GM23338 (cell line): ENCODE data around the gene AIG1.

Experiments
- CREB1 ChIP-seq: fragments of 250-450 bp; sonication (Bioruptor Pico); IDR thresholded peaks from 2 replicates; pipeline ENCODE4 v1.5.0; 2020; ENCODE audit warnings: low read depth, mild to moderate bottlenecking, moderate library complexity
- EZH2 ChIP-seq: fragments of 200-600 bp; sonication (generic); IDR thresholded peaks from one replicate; pipeline ENCODE4 v1.8.0; 2017; ENCODE audit warnings: antibody characterized with exemption, mild to moderate bottlenecking, low read depth; ENCODE audit not compliant: unreplicated experiment
- EZH2phosphoT487 ChIP-seq: fragments of 200-600 bp; sonication (generic); IDR thresholded peaks from one replicate; pipeline ENCODE4 v1.8.1; 2018; ENCODE audit warnings: antibody characterized with exemption; ENCODE audit not compliant: unreplicated experiment
- JUNB ChIP-seq: IDR thresholded peaks from one replicate; pipeline ENCODE4 v1.6.1; 2016; ENCODE audit warnings: antibody characterized with exemption; ENCODE audit not compliant: unreplicated experiment
- NANOG ChIP-seq: IDR thresholded peaks from 2 replicates; pipeline ENCODE4 v1.6.1; 2016; ENCODE audit warnings: antibody characterized with exemption, borderline replicate concordance
- POLR2AphosphoS5 ChIP-seq: IDR thresholded peaks from 2 replicates; pipeline ENCODE4 v1.6.1; 2016; ENCODE audit warnings: antibody characterized with exemption, low read depth
- ZNF114 ChIP-seq: fragments of 250-450 bp; sonication (Bioruptor Pico); IDR thresholded peaks from 2 replicates; pipeline ENCODE4 v1.5.0; 2020; ENCODE audit warnings: mild to moderate bottlenecking, moderate library complexity
- TF ChIP-seq, protein P1 (sequence below), 2 experiments: fragments of 200-600 bp in 1 of 2; sonication (generic) in 1 of 2; conservative IDR thresholded peaks; 2 replicates each; pipeline versions ENCODE4 v1.5.1 to v1.6.1; 2016 to 2017; ENCODE audit warnings: antibody characterized with exemption in 2 of 2, low read depth in 2 of 2, mild to moderate bottlenecking in 2 of 2, moderate library complexity in 1 of 2
- TF ChIP-seq, protein P2 (sequence below): IDR thresholded peaks from one replicate; pipeline ENCODE4 v1.6.1; 2018; ENCODE audit warnings: antibody characterized with exemption; ENCODE audit not compliant: unreplicated experiment

DNA sequence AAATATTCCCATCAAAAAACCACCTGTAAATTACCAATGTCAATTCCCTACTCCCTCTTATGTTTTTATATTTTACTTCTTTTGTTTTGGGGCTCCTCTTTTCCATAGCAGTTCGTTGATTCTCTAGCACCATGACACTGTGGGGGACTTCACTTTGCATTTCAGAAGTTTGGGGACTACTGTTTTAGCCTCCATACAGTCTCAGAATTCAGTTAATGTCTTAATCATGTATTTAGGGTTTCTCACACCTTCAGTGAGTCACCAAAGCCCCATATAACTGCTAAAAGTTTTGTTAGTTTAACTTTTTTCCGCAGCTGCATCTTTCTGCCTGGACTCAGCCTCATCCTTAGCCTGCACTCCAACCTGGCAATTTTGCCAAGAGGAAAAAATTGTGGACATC, 20.7 kb upstream of the AIG1 start:
- TF ChIP-seq, protein P1, sequence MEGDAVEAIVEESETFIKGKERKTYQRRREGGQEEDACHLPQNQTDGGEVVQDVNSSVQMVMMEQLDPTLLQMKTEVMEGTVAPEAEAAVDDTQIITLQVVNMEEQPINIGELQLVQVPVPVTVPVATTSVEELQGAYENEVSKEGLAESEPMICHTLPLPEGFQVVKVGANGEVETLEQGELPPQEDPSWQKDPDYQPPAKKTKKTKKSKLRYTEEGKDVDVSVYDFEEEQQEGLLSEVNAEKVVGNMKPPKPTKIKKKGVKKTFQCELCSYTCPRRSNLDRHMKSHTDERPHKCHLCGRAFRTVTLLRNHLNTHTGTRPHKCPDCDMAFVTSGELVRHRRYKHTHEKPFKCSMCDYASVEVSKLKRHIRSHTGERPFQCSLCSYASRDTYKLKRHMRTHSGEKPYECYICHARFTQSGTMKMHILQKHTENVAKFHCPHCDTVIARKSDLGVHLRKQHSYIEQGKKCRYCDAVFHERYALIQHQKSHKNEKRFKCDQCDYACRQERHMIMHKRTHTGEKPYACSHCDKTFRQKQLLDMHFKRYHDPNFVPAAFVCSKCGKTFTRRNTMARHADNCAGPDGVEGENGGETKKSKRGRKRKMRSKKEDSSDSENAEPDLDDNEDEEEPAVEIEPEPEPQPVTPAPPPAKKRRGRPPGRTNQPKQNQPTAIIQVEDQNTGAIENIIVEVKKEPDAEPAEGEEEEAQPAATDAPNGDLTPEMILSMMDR (conservative IDR thresholded peaks at IDR 0.05; ENCODE audit: low read depth in 2 of 2), result no peak
- TF ChIP-seq EZH2, result no peak
- TF ChIP-seq EZH2phosphoT487, result no peak
- TF ChIP-seq, protein P2, sequence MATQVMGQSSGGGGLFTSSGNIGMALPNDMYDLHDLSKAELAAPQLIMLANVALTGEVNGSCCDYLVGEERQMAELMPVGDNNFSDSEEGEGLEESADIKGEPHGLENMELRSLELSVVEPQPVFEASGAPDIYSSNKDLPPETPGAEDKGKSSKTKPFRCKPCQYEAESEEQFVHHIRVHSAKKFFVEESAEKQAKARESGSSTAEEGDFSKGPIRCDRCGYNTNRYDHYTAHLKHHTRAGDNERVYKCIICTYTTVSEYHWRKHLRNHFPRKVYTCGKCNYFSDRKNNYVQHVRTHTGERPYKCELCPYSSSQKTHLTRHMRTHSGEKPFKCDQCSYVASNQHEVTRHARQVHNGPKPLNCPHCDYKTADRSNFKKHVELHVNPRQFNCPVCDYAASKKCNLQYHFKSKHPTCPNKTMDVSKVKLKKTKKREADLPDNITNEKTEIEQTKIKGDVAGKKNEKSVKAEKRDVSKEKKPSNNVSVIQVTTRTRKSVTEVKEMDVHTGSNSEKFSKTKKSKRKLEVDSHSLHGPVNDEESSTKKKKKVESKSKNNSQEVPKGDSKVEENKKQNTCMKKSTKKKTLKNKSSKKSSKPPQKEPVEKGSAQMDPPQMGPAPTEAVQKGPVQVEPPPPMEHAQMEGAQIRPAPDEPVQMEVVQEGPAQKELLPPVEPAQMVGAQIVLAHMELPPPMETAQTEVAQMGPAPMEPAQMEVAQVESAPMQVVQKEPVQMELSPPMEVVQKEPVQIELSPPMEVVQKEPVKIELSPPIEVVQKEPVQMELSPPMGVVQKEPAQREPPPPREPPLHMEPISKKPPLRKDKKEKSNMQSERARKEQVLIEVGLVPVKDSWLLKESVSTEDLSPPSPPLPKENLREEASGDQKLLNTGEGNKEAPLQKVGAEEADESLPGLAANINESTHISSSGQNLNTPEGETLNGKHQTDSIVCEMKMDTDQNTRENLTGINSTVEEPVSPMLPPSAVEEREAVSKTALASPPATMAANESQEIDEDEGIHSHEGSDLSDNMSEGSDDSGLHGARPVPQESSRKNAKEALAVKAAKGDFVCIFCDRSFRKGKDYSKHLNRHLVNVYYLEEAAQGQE, result no peak
- TF ChIP-seq CREB1 (CRISPR knock-in tag), result no peak
- TF ChIP-seq POLR2AphosphoS5, result no peak
- TF ChIP-seq JUNB, result no peak
- no peak for TF ChIP-seq NANOG
- TF ChIP-seq ZNF114, result no peak
